GM04504 (cell line): Measurements from ENCODE around the gene CAMK2A.
A peak's percentile ranks its signal among the peaks of the same experiment; 100 is the strongest.
"Not testable (repeated sequence)": the region's sequence is repeated elsewhere in the genome, so short reads cannot be mapped to it uniquely, and the experiment has no call there.

Experiments
- DNase-seq: peaks from one replicate; pipeline ENCODE4 v3.0.0-alpha.2; 2012; ENCODE audit warnings: low read depth

Gene CAMK2A

DNA sequence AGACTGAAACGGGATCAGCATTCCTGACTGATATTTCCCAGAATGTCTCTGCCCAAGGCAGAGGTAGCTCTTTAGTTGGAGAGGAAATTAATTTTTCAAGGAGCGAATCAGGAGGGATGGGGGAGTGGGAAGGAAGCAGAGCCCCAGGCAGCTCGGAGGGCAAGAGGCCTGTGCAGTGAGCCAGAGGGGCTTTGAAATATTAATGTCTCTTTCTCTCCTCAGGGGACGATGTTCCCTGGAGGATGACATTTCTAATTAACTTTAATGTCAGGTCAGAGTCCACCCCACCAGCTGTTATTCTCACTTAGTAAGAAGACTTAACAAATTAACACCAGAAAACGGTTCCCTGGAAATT lies 54.1 kb downstream of the CAMK2A start:
- no peak for DNase-seq

DNA sequence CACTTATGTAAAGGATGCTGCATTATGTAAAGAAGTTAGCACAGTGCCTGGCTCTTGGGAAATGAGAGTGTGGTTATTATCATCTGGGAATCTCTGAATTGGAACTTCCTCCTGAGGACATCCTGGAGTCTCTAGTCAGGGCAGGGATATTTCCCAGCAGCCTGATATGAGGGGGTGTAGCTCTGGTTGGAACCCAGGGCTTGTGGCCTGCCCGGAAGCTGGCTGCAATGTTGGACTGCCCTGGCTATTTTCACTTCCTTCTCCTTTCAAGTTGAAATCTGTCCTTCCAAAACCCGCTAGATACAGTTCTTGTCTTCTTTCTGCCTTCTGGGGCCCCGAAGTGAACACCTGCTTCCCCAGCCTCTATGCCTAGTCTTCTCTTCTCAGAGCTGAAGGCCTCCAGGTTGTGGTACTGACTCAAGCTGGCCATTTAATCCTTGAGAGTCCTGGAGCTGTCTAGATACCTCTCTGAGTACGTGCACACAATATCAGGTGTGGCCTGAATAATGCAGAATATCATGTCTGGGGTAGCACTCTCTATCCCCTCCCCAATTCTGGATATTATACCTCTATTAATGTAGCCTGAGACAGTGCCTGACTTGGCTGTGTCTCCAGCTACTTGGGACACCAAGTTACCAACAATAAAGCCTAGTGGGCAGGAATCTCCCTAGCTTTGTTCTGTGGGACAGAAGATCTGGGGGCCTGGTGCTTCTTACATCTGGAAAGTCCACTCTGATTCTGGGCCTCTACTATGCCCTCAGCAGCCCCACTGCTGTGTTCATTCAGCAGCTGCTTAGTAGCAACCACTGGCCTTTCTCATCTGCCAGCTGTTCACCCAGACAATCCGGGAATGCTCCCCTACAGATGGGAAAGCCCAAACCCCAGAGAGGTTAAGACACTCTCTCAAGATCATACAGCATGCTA lies 54.7 kb downstream of the CAMK2A start:
- no peak for DNase-seq

DNA sequence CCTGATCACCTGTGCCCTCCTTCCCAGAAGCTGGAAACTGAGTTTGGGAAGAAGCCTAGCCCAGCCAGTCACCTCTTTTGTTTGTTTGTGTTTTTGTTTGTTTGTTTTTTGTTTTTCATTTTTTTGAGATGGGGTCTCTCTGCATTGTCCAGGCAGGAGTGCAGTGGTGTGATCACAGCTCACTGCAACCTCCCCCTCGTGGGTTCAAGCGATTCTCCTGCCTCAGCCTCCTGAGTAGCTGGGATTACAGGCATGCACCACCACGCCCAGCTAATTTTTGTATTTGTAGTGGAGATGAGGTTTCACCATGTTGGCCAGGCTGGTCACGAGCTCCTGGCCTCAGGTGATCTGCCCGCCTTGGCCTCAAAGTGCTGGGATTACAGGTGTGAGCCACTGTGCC lies 55.9 kb downstream of the CAMK2A start:
- DNase-seq = not testable (repeated sequence)

DNA sequence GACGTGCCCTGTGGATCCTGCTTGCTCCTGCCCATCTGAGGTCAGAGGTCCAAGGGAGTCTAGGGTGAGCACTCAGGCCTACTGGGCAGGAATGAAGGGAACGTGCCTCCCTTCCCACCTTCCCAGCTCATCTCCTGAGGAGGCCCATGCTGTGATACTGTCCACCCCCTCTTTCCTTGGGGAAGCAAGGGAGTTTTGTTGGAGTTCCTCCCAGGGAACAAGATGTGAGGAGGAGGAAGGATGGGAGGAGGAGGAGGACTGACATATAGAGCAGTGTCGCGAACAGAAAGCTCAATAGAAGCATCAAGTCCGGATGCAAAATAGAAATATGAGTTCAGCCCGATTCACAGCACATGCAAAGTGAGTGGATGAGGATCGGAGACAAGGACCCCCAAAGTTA lies 58.7 kb downstream of the CAMK2A start:
- DNase-seq = no peak

DNA sequence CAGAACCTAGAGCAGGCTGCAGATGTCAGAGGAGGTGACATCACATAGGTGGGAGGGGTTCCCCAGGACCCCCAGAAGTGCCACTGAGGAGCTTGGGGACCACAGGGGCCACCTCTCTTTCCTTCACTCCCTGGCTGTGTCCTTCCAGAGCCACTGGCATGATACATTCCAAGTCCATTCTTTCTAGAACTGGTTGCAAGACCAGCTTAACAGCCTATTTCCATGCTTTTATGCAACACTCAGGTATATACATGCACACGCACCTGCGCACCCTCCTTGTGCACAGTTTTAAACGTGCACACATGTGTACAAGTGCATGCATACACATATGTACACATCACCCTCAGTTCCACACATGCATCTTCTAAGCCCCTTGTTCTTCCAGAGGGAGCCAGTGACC lies 60.0 kb downstream of the CAMK2A start:
- no peak for DNase-seq

DNA sequence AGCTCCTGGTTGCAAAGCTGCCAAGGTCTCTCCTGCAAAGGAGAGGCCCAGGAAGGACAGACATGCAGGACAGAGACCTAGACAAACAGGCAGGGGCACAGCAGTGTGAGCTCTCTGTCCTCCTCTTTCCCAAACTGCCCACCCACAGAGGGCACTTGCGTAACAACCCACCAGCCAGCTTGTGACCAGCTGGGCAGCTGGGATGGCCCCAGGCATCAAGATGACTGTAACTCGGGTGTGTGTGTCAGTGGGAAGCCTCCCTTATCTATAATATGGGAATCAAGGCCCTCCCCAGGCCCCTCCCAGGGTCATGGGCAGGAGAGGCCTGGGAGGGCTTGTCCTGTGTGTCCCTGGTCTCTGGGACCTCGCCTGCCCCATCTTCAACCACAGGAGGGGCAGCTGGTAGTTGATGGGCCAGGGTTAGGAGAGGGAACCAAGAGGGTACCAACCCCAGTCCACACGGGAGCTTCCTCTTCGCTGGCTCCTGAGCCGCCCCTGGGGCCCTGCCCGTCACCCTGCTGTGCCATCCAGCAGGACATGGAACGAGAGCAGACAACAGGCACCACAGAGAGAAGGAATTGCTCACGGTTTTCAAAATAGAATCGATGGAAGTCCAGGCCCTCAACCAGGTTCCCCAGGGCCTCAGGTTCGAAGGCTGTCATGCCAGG lies 61.8 kb downstream of the CAMK2A start:
- DNase-seq = no peak

DNA sequence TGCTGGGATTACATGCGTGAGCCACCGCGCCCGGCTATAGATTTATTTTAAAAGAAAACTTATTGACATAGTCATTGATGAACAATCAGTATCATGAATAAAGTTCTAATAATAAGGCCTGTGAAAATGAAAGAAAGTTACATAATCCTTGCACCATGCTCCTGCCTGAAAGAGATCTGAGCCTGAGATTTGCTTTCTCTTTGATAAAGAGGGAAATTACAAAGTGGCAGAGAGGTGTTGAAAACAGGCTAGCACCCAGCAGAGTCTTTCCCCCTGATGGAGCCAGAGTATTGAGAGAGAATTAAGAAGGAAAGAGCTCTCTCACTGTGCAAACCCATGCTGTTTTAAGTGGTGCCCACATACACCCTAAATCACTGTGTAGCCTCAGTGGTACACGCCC lies 62.5 kb downstream of the CAMK2A start:
- DNase-seq = no peak

DNA sequence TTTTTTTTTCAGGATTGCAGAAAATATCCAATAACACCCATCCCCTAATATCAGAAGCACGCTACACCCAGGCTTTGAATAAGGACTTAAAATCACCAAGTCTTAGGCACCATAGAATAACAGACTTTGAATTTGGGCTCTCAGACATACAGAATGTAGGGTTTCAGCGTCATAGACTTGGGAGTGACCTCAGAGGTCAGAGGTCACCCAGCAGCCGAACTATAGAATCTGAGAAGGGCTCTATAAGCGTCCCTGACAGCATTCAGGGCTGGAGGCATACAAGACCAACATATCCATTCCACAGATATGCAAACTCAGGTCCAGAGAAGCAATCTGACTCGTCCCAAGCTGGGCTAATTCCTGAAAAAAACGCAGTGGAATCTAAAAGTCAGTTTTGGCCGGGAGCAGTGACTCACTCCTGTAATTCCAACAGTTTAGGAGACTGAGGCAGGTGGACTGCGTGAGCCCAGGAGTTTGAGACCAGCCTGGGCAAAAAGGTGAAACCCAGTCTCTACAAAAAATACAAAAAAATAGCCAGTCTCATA lies 65.0 kb downstream of the CAMK2A start:
- no peak for DNase-seq

DNA sequence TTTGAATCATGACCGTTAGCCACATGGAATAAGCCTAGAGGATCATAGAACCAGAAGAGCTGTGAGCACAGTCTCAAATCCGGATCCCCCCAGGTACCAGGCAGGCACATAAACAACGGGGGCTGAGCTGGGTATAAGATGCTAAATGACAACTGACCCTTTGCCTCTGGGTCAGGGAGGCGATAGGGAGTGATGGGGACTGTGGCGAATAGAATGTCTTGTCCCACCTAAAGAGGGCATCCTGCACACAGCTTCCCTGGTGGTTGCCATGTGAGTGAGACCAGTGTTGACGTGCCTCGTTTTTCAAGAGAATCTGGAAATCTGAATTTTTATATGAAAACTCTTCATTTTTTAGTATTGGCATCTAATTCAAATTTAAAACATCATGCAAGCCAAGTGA lies 66.1 kb downstream of the CAMK2A start:
- DNase-seq = no peak

DNA sequence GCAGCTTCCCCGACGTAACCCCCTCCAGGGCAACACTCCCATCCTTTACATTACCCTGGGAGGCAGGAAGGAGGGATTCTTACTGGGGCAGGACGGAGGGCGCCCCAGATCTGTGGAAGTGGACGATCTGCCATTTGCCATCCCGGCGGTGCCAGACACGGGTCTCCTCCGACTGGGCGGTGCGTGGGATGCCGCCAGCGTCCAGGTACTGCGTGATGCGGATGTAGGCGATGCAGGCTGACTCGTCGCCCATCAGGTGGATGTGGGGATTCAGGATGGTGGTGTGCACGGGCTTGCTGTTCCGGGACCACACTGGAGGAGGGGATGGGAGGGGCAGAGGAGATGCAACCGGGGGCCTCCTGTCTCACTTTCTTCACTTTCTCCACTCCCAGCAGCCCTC lies 66.7 kb downstream of the CAMK2A start:
- DNase-seq = no peak

DNA sequence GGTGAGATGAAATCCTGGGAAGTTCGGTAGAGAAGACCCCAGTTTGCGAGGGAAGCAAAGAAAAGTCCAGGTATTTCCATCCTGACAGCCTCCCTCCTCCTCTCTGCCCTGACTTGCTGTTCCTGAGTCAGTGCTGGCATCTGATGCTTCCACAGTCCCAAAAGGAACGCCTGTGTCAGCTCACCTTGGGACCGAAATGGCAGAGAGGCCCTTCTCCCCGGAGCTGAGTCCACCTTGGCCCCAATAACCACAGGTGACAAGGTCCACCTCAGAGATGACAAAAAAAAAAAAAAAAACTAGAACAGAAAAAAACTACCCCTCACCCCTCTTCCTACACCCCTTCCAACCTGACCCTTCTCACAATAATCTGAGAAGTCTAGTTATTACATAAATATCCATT lies 68.1 kb downstream of the CAMK2A start:
- no peak for DNase-seq

DNA sequence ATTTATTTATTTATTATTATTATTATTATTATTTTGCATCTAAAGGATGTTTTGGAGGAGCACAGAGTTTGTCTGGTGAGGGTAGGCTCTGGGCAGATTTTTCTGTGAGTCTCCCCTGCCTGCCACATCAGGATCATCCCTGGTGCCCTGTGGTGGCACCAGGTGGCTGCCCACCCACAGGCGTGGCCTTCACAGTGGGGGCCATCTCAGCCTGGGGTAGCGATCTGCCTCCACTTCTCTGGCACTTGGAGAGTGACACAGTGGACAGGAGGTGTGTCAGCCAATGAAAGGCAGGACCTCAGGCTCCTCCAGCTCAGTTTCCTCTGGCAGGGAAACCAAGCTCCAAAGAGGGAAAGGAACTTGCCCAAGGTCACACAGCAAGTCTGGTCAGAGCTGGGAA lies 69.7 kb downstream of the CAMK2A start:
- DNase-seq = no peak

DNA sequence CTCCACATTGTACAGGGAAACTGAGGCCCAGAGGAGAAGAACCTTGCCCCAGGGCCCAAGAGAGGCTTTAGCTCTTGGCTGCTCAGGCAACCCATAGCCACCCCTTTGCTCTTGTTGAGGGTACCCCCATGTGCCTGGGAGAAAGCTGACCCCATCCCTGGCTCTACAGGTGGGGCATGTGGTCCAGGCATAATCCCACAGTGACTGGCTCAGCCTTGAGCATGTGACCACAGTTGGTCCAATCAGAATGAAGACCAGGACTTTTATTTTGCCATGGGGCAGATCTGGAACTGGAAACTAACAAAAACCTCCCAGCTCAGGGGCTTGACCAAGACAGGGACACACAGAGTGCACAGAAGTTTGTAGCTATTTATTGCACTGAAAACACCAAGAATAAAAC lies 70.4 kb downstream of the CAMK2A start:
- no peak for DNase-seq

DNA sequence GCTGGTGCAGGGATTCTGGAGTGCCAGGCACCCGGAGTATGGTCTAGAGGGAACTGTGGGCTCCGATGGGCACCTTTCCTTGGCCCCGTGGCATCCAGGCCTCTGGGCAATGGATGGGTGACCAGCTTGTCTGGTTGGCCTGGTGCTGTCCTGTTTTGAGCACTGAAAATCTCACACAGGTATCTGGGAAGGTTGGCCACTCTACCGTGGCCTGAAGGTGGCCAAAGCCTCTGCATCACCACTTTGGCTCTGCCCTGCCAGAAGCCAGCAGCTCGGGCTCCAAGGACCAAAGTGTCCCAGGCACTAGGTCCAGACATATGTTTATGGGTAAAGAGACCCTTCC lies 70.9 kb downstream of the CAMK2A start:
- DNase-seq = no peak

DNA sequence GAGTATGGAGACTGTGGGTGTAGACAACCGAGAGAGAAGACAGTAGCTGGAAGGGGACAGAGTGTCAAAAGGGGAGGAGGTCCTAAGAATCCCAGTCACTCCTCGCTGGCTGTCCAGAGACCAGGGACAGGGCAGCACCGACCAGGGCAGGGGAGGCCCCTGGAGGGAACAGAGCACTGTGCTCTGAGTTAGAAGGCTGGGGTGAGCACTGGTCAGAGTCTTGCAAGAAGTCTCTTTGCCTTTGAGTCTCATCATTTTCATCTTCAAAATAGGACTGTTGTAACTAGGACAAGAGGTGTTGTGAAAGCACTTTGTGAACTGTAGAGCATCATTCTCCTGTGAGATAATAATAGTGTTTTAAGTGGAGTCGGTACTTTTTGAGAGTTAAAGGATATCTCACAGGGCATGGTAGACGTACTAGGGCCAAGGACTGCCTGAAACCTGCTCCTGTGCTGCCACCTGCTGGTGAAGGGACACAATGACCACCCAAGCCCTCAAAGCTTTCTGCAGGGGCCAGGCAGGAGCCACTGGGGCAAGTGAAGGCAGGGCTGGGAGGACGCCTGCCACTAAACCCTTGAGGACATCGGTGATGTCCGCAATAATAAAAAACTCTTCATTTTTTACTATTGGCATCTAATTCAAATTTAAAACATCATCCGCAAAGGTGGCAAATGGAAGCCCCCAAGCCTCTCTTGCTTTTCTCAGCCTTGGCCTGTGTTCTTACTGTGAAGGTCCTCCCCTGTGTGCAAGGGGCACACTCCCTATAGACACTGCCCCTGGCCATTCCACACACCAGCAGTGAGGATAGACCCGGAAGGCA lies 71.5 kb downstream of the CAMK2A start:
- peak; percentile 63 for DNase-seq

DNA sequence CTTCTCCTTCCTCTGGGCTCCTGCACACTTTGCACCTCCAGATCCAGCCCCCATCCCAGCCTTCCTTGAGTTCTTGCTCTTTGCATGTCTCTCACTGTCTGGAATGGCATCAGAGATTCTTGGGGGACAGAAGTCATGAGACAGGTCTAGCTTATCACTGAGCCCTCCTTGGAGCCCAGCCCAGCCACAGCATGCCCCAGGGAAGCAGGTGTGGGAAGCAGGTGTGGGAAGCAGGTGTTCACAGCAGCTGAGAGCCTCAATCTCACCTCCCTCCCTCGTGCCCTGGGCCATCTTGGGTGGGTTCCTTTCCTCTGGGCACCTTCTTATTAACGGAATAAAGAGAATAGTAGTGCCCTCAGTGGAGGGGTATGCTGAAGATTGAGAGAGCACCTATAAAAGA lies 72.5 kb downstream of the CAMK2A start:
- DNase-seq = no peak

DNA sequence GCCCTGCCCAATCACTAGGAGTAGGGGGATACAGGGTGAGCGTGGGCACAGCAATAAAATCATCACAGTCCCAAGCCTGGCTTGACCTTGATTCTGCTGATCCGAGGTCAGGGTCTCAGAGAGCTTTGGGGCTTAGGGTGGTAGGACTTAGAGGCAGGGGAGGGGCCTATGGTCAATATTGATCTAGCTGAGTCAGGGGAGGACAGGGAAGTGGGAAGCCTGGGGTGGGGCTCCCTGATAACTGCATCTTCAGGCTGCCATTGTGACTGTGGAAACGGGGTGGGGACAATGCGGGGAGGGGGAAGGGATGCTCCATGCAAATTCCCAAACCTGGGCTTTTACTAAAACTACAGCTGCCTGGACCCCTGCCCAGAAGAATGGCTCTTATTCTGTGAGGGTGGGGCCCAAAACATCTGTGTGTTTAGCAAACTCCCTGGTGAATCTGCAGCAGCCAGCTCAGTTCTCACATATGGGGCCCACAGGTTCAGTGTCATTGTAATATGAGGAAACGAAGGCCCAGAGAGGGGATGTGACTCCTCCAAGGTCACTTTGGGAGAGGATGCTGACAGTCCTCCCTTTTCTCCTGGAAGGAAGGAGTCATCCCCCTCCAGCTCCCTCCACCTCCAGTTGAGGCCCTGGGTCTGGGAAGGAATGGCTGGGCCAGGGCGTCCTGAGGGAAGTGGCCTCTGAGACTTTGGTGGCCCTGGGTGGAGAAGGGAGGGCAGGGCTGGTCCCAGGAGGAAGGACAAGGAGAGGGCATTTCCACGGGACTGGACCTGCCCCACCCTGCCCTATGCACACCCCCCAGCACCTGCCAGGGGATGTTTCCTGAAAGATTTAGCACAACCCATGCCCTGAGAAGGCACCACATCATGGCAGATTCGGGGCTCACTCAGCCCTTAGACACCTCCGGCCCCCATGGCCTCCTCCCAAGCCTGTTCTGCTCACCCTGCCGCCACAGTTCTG lies 73.3 kb downstream of the CAMK2A start:
- DNase-seq = no peak

DNA sequence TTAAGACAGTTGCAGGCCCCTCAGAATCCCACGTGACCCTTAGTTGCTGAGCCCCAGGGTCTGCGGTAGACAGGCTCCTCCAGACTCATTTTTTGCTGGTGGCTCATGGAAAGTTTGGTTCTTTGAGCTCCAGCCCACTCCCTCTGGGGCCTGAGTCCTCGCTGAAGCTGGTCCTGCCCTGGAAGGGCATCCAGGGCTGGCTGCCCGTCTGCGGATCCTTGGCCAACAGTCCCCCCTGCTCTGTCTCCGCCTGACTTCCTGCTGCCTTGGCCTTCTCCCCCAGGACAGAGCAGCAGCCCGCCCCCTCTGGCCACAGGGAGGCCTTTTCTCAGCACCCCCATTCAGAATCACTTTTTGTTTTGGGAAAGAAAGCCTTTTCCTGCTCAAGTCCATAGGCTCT lies 75.3 kb downstream of the CAMK2A start:
- DNase-seq = no peak

DNA sequence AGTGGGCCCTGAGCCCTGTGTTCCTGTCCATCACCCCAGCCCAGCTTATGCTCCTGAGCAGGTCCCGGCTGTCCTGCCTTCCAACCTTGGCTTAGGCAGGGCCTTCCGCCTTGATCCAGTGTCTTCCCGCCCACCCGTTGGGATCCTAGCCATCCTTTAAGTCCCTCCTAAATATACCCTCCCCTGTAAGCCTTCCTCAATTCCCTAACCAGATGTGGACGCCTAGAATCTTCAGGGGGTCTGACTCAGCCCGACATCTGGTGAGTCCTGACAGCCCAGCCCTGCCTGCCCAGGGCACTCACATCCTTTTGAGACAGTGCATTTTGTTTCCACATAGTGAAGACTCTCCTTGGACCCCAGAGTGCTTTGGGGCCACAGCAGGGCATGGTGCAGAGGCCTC lies 76.0 kb downstream of the CAMK2A start:
- DNase-seq = no peak

DNA sequence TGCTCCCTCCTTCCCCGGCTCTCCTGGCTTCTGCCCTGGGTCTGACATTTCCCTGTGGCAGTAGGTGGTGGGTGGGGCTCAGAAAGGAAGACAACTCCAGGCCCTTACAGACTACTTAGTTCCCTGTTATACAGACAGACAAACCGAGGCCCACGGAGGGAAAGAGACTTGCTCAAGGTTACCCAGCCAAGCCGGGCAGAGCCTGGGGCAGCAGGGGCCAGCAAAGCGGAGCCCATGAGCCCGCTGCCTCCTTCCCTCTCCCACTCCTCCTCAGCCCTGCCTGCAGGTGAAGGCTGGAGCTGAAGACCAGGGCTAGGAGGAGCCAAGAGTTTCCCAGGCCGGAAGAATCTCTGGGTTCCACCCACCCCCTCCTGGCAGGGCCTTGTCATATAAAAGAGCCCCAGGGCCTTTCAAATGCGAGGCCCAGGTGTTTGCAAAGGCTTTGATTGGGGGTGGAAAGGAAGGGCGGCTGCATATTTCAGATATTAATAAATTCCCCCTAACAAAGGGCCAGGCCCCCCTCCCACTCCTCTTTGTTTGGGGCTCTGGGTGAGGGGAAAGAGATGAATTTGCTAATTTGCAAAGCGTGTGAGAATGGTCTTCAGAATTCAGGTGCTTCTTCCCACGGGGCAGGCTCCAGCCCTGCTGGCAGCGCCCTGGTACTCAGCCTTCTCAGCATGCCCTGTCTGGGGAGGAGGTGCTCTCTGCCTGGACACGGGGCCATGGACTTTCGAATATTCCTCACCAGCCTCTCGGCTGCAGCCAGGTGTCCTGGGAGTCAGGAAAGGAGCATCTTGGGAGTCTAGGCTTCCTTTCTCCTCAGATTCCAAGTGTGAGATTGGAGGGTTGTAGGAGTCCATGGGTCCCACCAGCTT lies 78.2 kb downstream of the CAMK2A start:
- no peak for DNase-seq

DNA sequence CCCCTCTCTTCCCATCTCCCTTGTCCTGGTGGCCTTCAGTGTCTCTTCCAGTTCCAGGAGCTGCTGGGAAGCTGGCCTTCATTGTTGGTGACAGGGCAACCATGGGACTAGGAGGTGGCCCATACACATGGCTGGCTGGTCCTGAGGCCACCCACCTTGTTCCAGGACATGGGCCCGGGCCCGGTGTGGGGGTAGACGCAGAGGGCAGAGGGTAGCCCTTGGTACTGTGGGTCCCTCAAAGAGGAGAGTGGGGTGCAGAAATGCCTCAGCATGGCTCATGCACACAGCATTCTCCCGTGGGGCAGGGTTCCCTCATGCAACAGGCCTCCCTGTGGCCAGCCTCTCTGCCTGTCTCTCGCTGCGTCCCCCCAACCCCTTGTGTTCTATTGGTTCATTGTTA lies 78.9 kb downstream of the CAMK2A start:
- no peak for DNase-seq
